Fibroblast of upper back skin (primary cell): ENCODE measurements around the gene PDZD2.
"Not testable (repeated sequence)": the region's sequence is repeated elsewhere in the genome, so short reads cannot be mapped to it uniquely, and the experiment has no call there.

Experiments used
- DNase-seq: peaks from one replicate; pipeline ENCODE4 v3.0.0-alpha.2; 2013

PDZD2 gene

DNA sequence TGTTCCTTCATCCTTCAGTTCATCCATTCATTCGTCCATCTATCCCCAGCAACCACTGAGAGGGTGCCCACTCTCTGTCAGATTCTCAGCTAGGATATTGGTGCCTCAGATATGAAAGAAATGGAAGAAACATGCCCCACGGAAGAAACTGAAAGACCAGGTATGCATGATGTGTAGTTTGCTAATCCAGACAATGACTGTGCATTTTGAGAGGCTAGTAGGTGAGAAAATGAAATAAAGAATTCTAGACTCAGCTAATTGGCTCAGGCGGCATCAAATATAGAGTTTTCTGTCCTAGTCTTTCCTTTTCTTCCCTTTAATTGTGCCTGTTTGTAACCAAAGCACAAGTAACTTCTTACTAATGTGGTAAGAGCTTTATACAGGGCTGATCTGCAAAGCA lies 104.7 kb downstream of the PDZD2 start:
- DNase-seq = no peak

GRCh38 chr5:31748458-31749172 lies 109.7 kb downstream of the PDZD2 start:
- DNase-seq = no peak

DNA sequence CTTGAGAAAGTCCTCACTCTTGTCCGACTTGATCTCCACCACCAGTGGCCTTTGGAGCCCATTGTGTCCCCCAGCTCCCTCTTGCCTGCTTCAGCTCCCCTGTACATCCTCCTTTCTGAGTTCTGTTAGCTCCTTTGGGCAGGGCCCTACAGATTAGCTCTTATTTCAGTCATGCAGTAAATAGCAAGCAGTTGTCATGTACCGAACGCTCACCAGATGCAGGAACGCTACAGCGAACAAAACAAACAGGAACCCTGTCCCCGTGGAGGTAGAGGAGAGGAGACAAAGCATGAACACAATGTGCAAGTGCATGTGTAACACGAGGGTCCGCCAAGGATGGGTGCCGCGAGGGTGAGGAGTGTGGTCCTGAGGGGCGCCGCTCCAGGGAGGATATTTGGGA lies 111.3 kb downstream of the PDZD2 start:
- DNase-seq = no peak

- DNase-seq = no peak
Measured at GRCh38 chr5:31751610-31752009, 112.7 kb downstream of the PDZD2 start.

GRCh38 chr5:31753700-31754357 lies 114.9 kb downstream of the PDZD2 start:
- DNase-seq = no peak

DNA sequence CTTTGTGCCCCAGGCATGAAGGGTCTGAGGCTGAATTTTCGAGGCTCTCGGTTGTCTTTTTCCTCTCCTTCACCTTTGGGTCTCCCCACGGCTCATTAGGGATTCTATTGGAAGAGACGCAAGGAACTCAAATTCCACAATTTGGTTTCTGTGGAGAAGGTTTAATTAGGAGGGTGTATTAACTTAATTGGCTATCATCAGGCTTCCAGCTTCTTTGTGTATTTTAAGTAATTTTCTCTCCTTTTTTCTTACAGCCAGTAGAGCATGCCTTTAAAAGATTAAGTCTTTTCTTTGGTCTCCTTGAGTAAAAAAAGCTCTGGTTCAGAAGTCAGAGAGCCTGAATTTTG lies 115.4 kb downstream of the PDZD2 start:
- DNase-seq = no peak

GRCh38 chr5:31754741-31755675 lies 116.1 kb downstream of the PDZD2 start:
- no peak for DNase-seq

- no peak for DNase-seq
Measured at GRCh38 chr5:31755676-31756230, 116.8 kb downstream of the PDZD2 start.

DNA sequence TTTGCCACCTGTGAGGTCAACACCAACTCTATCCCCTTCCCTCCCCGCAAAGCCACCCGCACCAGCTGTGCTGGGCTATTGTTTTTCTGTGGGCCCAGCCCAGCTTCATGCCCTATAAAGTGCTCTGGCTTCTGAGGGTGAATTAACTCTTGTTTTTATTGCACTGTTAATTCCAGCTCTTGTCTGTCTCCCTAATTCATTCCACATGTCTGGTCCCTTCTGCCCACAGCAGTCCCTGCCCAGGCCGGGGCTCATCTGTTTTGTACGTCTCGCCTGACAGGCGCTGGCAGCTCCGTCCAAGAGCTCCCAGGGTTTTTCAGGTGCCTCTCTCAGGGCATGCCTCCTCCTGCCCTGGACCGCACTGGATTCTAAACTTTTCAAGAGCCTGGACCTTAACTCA lies 118.9 kb downstream of the PDZD2 start:
- no peak for DNase-seq

DNA sequence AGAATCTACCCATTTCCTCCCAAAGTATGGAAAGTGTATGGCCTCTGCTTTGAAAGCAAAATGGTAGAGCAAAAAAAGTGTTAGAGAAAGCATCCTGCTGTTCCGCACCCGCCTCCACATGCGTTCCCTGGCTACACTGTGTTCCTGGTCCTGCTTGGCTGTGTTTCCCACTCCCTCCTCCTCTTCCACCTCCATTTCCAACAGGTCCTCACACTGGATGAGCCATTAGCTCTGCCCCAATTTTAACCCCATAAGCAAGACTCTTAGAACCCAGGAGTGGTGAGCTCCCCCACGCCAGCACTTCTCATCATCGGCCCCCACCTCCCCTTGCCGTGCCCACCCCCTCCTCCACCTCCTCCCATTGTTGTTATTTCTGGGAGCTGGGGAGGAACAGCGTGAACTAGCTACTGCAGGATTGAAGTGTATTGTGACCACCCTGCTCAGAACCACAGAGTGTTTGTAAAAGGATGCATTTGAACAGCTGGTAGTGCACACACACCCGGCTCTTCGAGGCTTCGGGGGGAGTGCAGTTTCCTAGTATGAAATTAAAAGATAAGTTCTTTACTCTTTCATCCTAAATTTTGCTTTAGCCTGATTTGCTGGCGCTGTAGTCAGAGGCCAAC lies 120.0 kb downstream of the PDZD2 start:
- DNase-seq = no peak

GRCh38 chr5:31759925-31760324 lies 121.0 kb downstream of the PDZD2 start:
- DNase-seq = no peak

- no peak for DNase-seq
Measured at GRCh38 chr5:31761877-31762276, 122.9 kb downstream of the PDZD2 start.

- no peak for DNase-seq
Measured at GRCh38 chr5:31763424-31763823, 124.5 kb downstream of the PDZD2 start.

DNA sequence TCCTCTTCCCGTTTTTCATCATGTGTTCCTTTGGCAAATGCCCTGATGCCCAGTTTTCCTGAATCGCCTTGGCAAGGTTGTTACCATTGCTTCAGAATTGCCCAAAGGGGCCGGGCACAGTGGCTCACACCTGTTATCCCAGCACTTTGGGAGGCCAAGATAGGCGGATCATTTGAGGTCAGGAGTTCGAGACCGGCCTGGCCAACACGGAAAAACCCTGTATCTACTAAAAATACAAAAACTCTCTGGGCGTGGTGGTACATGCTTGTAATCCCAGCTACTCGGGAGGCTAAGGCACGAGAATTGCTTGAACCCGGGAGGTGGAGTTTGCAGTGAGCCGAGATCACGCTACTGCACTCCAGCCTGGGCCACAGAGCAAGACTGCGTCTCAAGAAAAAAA lies 125.8 kb downstream of the PDZD2 start:
- not testable (repeated sequence) for DNase-seq

GRCh38 chr5:31767335-31768031 lies 128.6 kb downstream of the PDZD2 start:
- DNase-seq = no peak

DNA sequence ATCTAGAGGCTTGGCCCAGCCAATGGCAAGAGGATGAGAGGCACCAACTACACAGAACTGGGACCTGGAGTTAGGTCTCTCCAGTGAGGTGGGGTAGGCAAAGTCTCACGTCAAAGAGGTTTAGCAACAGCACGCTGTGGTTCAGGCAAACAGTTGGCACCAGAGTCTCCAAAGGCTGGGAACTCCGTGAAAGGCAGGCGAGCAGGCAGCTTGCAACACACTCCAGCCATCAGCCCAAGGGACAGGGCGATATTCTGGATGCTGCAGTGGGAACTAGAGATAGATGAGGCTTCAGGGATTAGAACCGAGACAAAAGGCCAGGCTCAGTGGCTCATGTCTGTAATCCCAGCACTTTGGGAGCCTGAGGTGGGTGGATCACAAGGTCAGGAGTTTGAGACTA lies 129.1 kb downstream of the PDZD2 start:
- DNase-seq = no peak

DNA sequence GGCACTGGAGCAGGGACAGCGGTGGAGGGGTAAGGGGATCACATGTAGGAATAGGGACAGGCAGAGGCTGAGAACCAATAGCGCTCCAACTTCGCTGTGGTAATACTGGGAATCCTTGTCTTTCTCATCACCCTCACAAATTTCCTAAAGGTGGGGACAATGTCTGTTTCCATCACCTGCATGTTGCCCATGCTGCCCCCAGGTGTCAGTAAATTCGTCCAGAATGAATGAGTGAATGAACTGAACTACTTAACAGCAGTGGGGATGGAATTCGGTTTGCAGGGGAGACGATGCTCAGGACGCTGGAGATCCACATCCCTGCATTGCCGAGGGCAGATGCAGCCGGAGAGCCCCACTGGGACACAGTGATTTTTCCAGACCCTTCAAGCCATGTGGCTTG lies 129.9 kb downstream of the PDZD2 start:
- DNase-seq = no peak

- DNase-seq = no peak
Measured at GRCh38 chr5:31769530-31769929, 130.6 kb downstream of the PDZD2 start.

DNA sequence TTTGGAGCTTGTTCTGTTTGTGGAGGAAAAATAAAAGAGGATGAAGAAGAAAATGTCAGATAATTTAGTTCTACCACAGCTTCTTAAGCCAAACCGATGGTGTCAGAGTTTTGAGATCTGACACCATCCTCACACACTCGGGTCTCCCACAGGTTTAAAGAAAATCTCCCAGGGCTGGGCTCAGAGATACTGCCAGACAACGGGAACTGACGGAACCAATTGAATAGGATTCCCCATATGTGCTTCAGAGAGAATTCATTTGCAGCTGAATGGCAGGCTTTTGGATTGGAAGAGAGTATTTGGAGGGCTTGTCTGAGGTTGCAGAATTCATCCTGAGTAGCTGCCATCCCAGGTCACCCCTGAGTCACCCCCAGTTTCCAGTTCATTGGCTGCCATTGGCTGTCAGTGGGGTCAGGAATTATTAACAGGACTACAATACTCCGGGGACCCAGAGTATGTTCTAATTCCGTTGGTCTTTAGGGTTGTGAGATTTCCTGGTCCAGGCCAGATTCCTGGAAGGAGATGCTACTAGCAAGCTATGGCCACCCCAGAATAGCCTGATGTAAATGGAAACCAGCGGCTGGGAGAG lies 131.3 kb downstream of the PDZD2 start:
- DNase-seq = no peak

GRCh38 chr5:31770998-31771397 lies 132.1 kb downstream of the PDZD2 start:
- DNase-seq = no peak

DNA sequence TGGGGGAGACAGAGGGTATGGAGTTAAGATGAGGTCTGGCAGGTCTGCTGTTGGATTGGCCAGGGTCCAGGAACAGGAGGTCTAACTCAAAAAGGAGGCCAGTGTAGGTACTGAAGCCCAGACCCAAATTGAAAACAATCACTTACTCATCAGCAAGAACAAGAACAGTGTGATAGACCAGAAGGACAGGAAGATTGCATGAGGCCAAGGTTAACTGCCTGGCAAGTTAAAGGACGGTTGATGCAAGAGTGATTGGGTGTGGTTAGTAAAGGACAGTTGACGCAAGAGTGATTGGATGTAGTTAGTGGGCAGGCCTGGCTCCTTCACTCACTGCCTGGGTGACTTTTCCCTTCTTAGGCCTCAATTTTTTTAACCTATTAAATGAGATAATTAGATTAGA lies 132.6 kb downstream of the PDZD2 start:
- no peak for DNase-seq

DNA sequence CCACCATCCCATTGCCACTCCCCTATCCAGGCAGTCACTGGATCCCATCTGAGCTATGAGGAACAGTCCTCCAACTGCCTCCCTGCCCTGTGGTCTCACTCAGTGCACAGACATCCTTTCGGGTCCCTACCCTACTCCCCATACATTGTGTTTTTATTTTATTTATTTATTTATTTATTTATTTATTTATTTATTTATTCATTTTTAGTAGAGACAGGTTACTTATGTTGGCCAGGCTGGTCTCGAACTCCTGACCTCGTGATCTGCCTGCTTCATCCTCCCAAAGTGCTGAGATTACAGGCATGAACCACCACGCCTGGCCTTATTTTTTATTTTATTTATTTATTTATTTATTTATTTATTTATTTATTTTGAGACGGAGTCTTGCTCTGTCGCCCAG lies 137.4 kb downstream of the PDZD2 start:
- not testable (repeated sequence) for DNase-seq
